ENCODE results near the gene WAPL. TPM values are rescaled to one million over a fixed set of nuclear protein-coding genes. Genes with fewer than 3 reads are reported as not detected.

The WAPL gene
- total RNA-seq, result 68.4 and 78.0 TPM in 2 replicates

GRCh38 chr10:86521678-86522509 lies at the start of gene WAPL:
Gene WAPL (minus strand): TSS chr10:86521792. CDS start chr10:86518069, 3,723 bp downstream.

Other genes with a start within 250 kb of the WAPL start
- gene GRID1, start 155.0 kb downstream of the WAPL start, total RNA-seq, result 0.21 TPM in 1 of 2 replicates, not detected in the other
- not detected in 2 replicates for gene OPN4, start 132.8 kb upstream of the WAPL start, total RNA-seq
- under 0.01 and 0.07 TPM in 2 replicates for gene LDB3, start 146.7 kb upstream of the WAPL start, total RNA-seq
- gene BMPR1A, start 234.8 kb upstream of the WAPL start, total RNA-seq, result 35.2 and 48.2 TPM in 2 replicates

All from nasal cavity respiratory epithelium epithelial cell of viscerocranial mucosa (primary cell).